SU-DHL-6 (cell line): ENCODE data around the gene PFN1.

Experiments
- EZH2phosphoT487 ChIP-seq: fragments of 200-600 bp; sonication (generic), shearing (Covaris generic); conservative IDR thresholded peaks from 2 replicates; pipeline ENCODE4 v1.6.1; 2018; ENCODE audit warnings: mild to moderate bottlenecking, antibody characterized with exemption, low read length, moderate library complexity, mixed read lengths
- TF ChIP-seq, protein P1 (sequence below): fragments of 200-600 bp; sonication (generic); IDR thresholded peaks from one replicate; pipeline ENCODE4 v1.5.1; 2017; ENCODE audit warnings: antibody characterized with exemption, mild to moderate bottlenecking, low read length, moderate library complexity; ENCODE audit not compliant: insufficient read depth, poor library complexity, severe bottlenecking

- TF ChIP-seq, protein P1, sequence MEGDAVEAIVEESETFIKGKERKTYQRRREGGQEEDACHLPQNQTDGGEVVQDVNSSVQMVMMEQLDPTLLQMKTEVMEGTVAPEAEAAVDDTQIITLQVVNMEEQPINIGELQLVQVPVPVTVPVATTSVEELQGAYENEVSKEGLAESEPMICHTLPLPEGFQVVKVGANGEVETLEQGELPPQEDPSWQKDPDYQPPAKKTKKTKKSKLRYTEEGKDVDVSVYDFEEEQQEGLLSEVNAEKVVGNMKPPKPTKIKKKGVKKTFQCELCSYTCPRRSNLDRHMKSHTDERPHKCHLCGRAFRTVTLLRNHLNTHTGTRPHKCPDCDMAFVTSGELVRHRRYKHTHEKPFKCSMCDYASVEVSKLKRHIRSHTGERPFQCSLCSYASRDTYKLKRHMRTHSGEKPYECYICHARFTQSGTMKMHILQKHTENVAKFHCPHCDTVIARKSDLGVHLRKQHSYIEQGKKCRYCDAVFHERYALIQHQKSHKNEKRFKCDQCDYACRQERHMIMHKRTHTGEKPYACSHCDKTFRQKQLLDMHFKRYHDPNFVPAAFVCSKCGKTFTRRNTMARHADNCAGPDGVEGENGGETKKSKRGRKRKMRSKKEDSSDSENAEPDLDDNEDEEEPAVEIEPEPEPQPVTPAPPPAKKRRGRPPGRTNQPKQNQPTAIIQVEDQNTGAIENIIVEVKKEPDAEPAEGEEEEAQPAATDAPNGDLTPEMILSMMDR = no peak
- TF ChIP-seq EZH2phosphoT487 = no peak
These were observed 39.6 kb upstream of the PFN1 start for GRCh38 chr17:4987767-4988567.
